DOHH2 (cell line): ENCODE measurements around the gene EEF1E1.

ENCODE experiments used
- H3F3A ChIP-seq: fragments of 200-600 bp; sonication (generic), shearing (Covaris generic); 2 replicates; pipeline ENCODE4 v1.6.0; 2016; ENCODE audit warnings: antibody characterized with exemption, mild to moderate bottlenecking; ENCODE audit not compliant: control insufficient read depth, insufficient read depth
- H3K27ac ChIP-seq: fragments of 200-600 bp; sonication (generic); 2 replicates; pipeline ENCODE4 v1.5.1; 2014; ENCODE audit warnings: low read depth, mild to moderate bottlenecking, low read length, moderate library complexity
- H3K27me3 ChIP-seq: fragments of 200-600 bp; sonication (generic); 2 replicates; pipeline ENCODE4 v1.6.1; 2014; ENCODE audit warnings: mild to moderate bottlenecking, low read length, mixed read lengths; ENCODE audit not compliant: control insufficient read depth
- H3K36me3 ChIP-seq: fragments of 200-600 bp; sonication (generic); 2 replicates; pipeline ENCODE4 v1.6.1; 2014; ENCODE audit warnings: mild to moderate bottlenecking, low read length, moderate library complexity, mixed read lengths; ENCODE audit not compliant: control insufficient read depth
- H3K4me1 ChIP-seq: fragments of 200-600 bp; sonication (generic); 2 replicates; pipeline ENCODE4 v1.6.1; 2014; ENCODE audit warnings: mild to moderate bottlenecking, low read length, mixed read lengths; ENCODE audit not compliant: control insufficient read depth
- H3K4me2 ChIP-seq: fragments of 200-600 bp; sonication (generic); 2 replicates; pipeline ENCODE4 v1.6.0; 2014; ENCODE audit warnings: mild to moderate bottlenecking, low read length, moderate library complexity
- H3K4me3 ChIP-seq: fragments of 200-600 bp; sonication (generic); 2 replicates; pipeline ENCODE4 v1.5.1; 2014; ENCODE audit warnings: mild to moderate bottlenecking, low read length, mixed read lengths
- H3K79me2 ChIP-seq: fragments of 200-600 bp; sonication (generic); 2 replicates; pipeline ENCODE4 v1.6.1; 2014; ENCODE audit warnings: mild to moderate bottlenecking, low read length, mixed read lengths; ENCODE audit not compliant: control insufficient read depth
- H3K9me2 ChIP-seq: fragments of 200-600 bp; sonication (generic); replicated peaks from 2 replicates; pipeline ENCODE4 v1.6.1; 2014; ENCODE audit warnings: mild to moderate bottlenecking, low read length, mixed read lengths; ENCODE audit not compliant: control insufficient read depth
- H3K9me3 ChIP-seq: fragments of 200-600 bp; sonication (generic); 2 replicates; pipeline ENCODE4 v1.6.1; 2014; ENCODE audit warnings: antibody characterized with exemption, low read length, mixed read lengths; ENCODE audit not compliant: control insufficient read depth, insufficient read depth
- H4K20me1 ChIP-seq: fragments of 200-600 bp; sonication (generic); 2 replicates; pipeline ENCODE4 v1.6.0; 2014; ENCODE audit warnings: low read depth, mild to moderate bottlenecking, antibody characterized with exemption, low read length, moderate library complexity; ENCODE audit not compliant: control insufficient read depth, insufficient read depth
- EZH2phosphoT487 ChIP-seq: fragments of 200-600 bp; sonication (generic); IDR thresholded peaks from 2 replicates; pipeline ENCODE4 v1.6.1; 2017; ENCODE audit warnings: borderline replicate concordance, mild to moderate bottlenecking, antibody characterized with exemption, low read length, moderate library complexity, mixed read lengths
- TF ChIP-seq, protein P1 (sequence below): fragments of 200-600 bp; sonication (generic); IDR thresholded peaks from one replicate; pipeline ENCODE4 v1.5.1; 2014; ENCODE audit warnings: antibody characterized with exemption, mild to moderate bottlenecking, low read depth, low read length; ENCODE audit not compliant: poor library complexity, severe bottlenecking

The EEF1E1 gene

GRCh38 chr6:8086755-8087306, 15.5 kb downstream of the EEF1E1 start:
- Histone ChIP-seq H4K20me1 (peaks cover 7% of the 10 kb centered on the region; the same call in 1 of the 2 replicates), H3K4me2 (no peak overlapping the region), H3K9me3 (no peaks in the 10 kb centered on the region), H3F3A (0 out of 2 replicates have a peak, but pooled peaks cover 4% of the 10 kb centered on the region), H3K27ac (no peak overlapping the region), H3K4me1 (no peaks in the 10 kb centered on the region), H3K36me3 (peaks cover 90% of the 10 kb centered on the region), H3K79me2 (peaks cover 57% of the 10 kb centered on the region), H3K27me3 (no peaks in the 10 kb centered on the region), H3K4me3 (no peak overlapping the region), H3K9me2 (no peaks in the 10 kb centered on the region)
- TF ChIP-seq, protein P1, sequence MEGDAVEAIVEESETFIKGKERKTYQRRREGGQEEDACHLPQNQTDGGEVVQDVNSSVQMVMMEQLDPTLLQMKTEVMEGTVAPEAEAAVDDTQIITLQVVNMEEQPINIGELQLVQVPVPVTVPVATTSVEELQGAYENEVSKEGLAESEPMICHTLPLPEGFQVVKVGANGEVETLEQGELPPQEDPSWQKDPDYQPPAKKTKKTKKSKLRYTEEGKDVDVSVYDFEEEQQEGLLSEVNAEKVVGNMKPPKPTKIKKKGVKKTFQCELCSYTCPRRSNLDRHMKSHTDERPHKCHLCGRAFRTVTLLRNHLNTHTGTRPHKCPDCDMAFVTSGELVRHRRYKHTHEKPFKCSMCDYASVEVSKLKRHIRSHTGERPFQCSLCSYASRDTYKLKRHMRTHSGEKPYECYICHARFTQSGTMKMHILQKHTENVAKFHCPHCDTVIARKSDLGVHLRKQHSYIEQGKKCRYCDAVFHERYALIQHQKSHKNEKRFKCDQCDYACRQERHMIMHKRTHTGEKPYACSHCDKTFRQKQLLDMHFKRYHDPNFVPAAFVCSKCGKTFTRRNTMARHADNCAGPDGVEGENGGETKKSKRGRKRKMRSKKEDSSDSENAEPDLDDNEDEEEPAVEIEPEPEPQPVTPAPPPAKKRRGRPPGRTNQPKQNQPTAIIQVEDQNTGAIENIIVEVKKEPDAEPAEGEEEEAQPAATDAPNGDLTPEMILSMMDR: no peak
- TF ChIP-seq EZH2phosphoT487: no peak

GRCh38 chr6:8085053-8085511, 17.3 kb downstream of the EEF1E1 start:
- Histone ChIP-seq H3K9me3 (no peaks in the 10 kb centered on the region), H3K4me1 (no peaks in the 10 kb centered on the region), H3K79me2 (peaks cover 44% of the 10 kb centered on the region), H3F3A (peaks cover 9% of the 10 kb centered on the region; the same call in 1 of the 2 replicates), H3K4me3 (no peak overlapping the region), H4K20me1 (peaks cover 7% of the 10 kb centered on the region; the same call in 1 of the 2 replicates), H3K9me2 (no peaks in the 10 kb centered on the region), H3K27me3 (no peaks in the 10 kb centered on the region), H3K36me3 (peaks cover 91% of the 10 kb centered on the region), H3K4me2 (no peak overlapping the region), H3K27ac (no peak overlapping the region)
- no peak for TF ChIP-seq EZH2phosphoT487
- TF ChIP-seq, protein P1: no peak

GRCh38 chr6:8084586-8084985, 17.8 kb downstream of the EEF1E1 start:
- H3K4me2 ChIP-seq: no peak overlapping the region
- H3F3A ChIP-seq: peaks cover 9% of the 10 kb centered on the region; the same call in 1 of the 2 replicates
- H3K79me2 ChIP-seq: peaks cover 43% of the 10 kb centered on the region
- no peaks in the 10 kb centered on the region for H3K9me2 ChIP-seq
- H3K36me3 ChIP-seq: peaks cover 92% of the 10 kb centered on the region
- H3K4me1 ChIP-seq: no peaks in the 10 kb centered on the region
- H3K9me3 ChIP-seq: no peaks in the 10 kb centered on the region
- H4K20me1 ChIP-seq: peaks cover 7% of the 10 kb centered on the region; the same call in 1 of the 2 replicates
- no peak for TF ChIP-seq EZH2phosphoT487
- no peaks in the 10 kb centered on the region for H3K27me3 ChIP-seq
- H3K27ac ChIP-seq: no peak overlapping the region
- H3K4me3 ChIP-seq: no peak overlapping the region

- H3K36me3 ChIP-seq: peaks cover 82% of the 10 kb centered on the region
- H3K4me3 ChIP-seq: no peak overlapping the region
- no peak overlapping the region for H3K4me2 ChIP-seq
- no peaks in the 10 kb centered on the region for H3K9me3 ChIP-seq
- H3K27me3 ChIP-seq: no peaks in the 10 kb centered on the region
- H3K79me2 ChIP-seq: peaks cover 41% of the 10 kb centered on the region
- H3F3A ChIP-seq: peaks cover 9% of the 10 kb centered on the region; the same call in 1 of the 2 replicates
- H3K4me1 ChIP-seq: no peaks in the 10 kb centered on the region
- no peak overlapping the region for H3K27ac ChIP-seq
- peaks cover 7% of the 10 kb centered on the region; the same call in 1 of the 2 replicates for H4K20me1 ChIP-seq
- H3K9me2 ChIP-seq: no peaks in the 10 kb centered on the region
- TF ChIP-seq, protein P1: no peak
- TF ChIP-seq EZH2phosphoT487: no peak
These were observed 19.1 kb downstream of the EEF1E1 start for GRCh38 chr6:8082954-8083858.
